Fibroblast of lung (primary cell): ENCODE data around the gene DYNLT4. TPM values are rescaled to one million over a fixed set of nuclear protein-coding genes. Genes with fewer than 3 reads are reported as not detected.

Experiments used
- DNase-seq, 2 donors: peaks; one replicate each; pipeline versions ENCODE4 v3.0.0 to v3.0.0-alpha.2; 2010; ENCODE audit warnings: low read depth in 2 of 2
- H2AFZ ChIP-seq: 2 replicates; pipeline ENCODE4 v1.5.1; 2012; ENCODE audit warnings: low read length, control low read depth, inconsistent platforms
- H3K27ac ChIP-seq: 2 replicates; pipeline ENCODE4 v1.5.1; 2011; ENCODE audit warnings: low read length, control low read depth; ENCODE audit not compliant: insufficient read depth
- H3K27me3 ChIP-seq: 2 replicates; pipeline ENCODE4 v1.5.1; 2011; ENCODE audit warnings: mild to moderate bottlenecking, low read length; ENCODE audit not compliant: control insufficient read depth, insufficient read depth
- H3K36me3 ChIP-seq: 2 replicates; pipeline ENCODE4 v1.5.1; 2011; ENCODE audit warnings: low read length; ENCODE audit not compliant: control insufficient read depth, insufficient read depth
- H3K4me1 ChIP-seq: 2 replicates; pipeline ENCODE4 v1.5.1; 2011; ENCODE audit warnings: low read length; ENCODE audit not compliant: control insufficient read depth, insufficient read depth; ENCODE audit errors: extremely low read depth
- H3K4me2 ChIP-seq: 2 replicates; pipeline ENCODE4 v1.5.1; 2011; ENCODE audit warnings: low read length, control low read depth; ENCODE audit not compliant: insufficient read depth; ENCODE audit errors: extremely low read depth
- H3K4me3 ChIP-seq, 4 experiments: fragments of 200-600 bp in 1 of 4; sonication (generic) in 1 of 4; replicated peaks in 1 of 4; 2 replicates each; pipeline ENCODE4 v1.5.1; 2011 to 2016; ENCODE audit warnings: low read length in 4 of 4, low read depth in 3 of 4, mild to moderate bottlenecking in 3 of 4, control low read depth in 2 of 4, inconsistent platforms in 1 of 4, mixed read lengths in 1 of 4; ENCODE audit not compliant: insufficient read depth in 1 of 4; ENCODE audit errors: control extremely low read depth in 1 of 4
- H3K79me2 ChIP-seq: 2 replicates; pipeline ENCODE4 v1.5.1; 2012; ENCODE audit warnings: mild to moderate bottlenecking, low read length, inconsistent platforms; ENCODE audit not compliant: control insufficient read depth, insufficient read depth
- H3K9ac ChIP-seq: 2 replicates; pipeline ENCODE4 v1.5.1; 2011; ENCODE audit warnings: mild to moderate bottlenecking, low read length, control low read depth; ENCODE audit not compliant: insufficient read depth
- H3K9me3 ChIP-seq: 2 replicates; pipeline ENCODE4 v1.5.1; 2012; ENCODE audit warnings: low read depth, low read length; ENCODE audit not compliant: control insufficient read depth, insufficient read depth
- H4K20me1 ChIP-seq: 2 replicates; pipeline ENCODE4 v1.5.1; 2011; ENCODE audit warnings: low read length; ENCODE audit not compliant: control insufficient read depth, insufficient read depth; ENCODE audit errors: extremely low read depth
- EZH2 ChIP-seq: IDR thresholded peaks from 2 replicates; pipeline ENCODE4 v1.5.1; 2012; ENCODE audit warnings: low read length, control low read depth, mild to moderate bottlenecking; ENCODE audit errors: missing control alignments
- polyA plus RNA-seq, 2 donors: library from polyadenylated mRNA; depleted of rRNA in 1 of 2; stranded (reverse) in 1 of 2; unstranded in 1 of 2; fragments of >200 nt; gene quantifications; 2 replicates each; pipeline ENCODE4 v1.2.1, GENCODE V29; 2011 to 2012; ENCODE audit warnings: missing spikeins in 1 of 2
- total RNA-seq: library from RNA; depleted of rRNA; stranded (reverse); fragments of >200 nt; gene quantifications from 2 replicates; pipeline ENCODE4 v1.2.1, GENCODE V29; 2014
- TF ChIP-seq, protein P1 (sequence below), 2 donors: IDR thresholded peaks in 1 of 2; conservative IDR thresholded peaks in 1 of 2; 1 replicate in 1 of 2; 2 replicates in 1 of 2; pipeline ENCODE4 v1.5.1; 2011 to 2012; ENCODE audit warnings: low read length in 2 of 2, control low read depth in 1 of 2, inconsistent platforms in 1 of 2, low read depth in 1 of 2, mild to moderate bottlenecking in 1 of 2

DYNLT4 gene
- total and polyA plus RNA-seq, 2 donors (not counting 1 experiment from before 2014, with no cell fraction given), result 0.66 TPM; not detected in 1

DNA sequence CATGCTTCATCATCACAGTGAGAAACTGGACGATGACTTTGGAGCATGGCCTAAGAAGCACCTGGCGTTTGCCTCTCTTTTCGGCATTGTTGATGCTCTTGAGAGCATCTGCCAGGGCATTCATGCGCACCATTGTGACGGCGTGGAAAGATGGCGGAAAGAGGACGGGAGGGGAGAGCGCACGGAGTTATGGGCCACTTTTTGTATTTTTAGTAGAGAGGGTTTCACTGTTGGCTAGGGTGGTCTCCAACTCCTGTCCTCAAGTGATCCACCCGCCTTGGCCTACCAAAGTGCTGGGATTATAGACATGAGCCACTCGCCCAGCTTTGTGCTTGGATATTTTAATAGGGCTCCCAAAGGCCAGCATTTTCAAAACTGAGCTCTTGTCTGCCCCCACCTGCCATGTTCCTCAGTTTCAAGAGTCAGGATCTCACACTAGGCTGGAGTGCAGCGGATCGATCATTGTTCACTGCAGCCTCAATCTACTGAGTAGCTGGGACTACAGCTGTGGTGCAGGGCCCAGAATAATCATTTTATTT is 26.5 kb downstream of the DYNLT4 start:
- Histone ChIP-seq H3K9ac (no peak overlapping the region), H3K4me3 (no peak overlapping the region), H3K36me3 (peaks cover 22% of the 10 kb centered on the region), H2AFZ (no peak overlapping the region), H3K4me1 (peaks cover 8% of the 10 kb centered on the region), H3K9me3 (no peaks in the 10 kb centered on the region), H3K27ac (no peak overlapping the region), H4K20me1 (no peaks in the 10 kb centered on the region), H3K79me2 (peaks cover 30% of the 10 kb centered on the region), H3K27me3 (no peaks in the 10 kb centered on the region), H3K4me2 (no peak overlapping the region)
- DNase-seq, result no peak
- TF ChIP-seq, protein P1, sequence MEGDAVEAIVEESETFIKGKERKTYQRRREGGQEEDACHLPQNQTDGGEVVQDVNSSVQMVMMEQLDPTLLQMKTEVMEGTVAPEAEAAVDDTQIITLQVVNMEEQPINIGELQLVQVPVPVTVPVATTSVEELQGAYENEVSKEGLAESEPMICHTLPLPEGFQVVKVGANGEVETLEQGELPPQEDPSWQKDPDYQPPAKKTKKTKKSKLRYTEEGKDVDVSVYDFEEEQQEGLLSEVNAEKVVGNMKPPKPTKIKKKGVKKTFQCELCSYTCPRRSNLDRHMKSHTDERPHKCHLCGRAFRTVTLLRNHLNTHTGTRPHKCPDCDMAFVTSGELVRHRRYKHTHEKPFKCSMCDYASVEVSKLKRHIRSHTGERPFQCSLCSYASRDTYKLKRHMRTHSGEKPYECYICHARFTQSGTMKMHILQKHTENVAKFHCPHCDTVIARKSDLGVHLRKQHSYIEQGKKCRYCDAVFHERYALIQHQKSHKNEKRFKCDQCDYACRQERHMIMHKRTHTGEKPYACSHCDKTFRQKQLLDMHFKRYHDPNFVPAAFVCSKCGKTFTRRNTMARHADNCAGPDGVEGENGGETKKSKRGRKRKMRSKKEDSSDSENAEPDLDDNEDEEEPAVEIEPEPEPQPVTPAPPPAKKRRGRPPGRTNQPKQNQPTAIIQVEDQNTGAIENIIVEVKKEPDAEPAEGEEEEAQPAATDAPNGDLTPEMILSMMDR (conservative IDR thresholded peaks at IDR 0.05 in 1 of 2, IDR thresholded peaks at IDR 0.05 in 1 of 2; ENCODE audit: low read depth in 1 of 2, low read length in 2 of 2), result no peak
- no peak for TF ChIP-seq EZH2

DNA sequence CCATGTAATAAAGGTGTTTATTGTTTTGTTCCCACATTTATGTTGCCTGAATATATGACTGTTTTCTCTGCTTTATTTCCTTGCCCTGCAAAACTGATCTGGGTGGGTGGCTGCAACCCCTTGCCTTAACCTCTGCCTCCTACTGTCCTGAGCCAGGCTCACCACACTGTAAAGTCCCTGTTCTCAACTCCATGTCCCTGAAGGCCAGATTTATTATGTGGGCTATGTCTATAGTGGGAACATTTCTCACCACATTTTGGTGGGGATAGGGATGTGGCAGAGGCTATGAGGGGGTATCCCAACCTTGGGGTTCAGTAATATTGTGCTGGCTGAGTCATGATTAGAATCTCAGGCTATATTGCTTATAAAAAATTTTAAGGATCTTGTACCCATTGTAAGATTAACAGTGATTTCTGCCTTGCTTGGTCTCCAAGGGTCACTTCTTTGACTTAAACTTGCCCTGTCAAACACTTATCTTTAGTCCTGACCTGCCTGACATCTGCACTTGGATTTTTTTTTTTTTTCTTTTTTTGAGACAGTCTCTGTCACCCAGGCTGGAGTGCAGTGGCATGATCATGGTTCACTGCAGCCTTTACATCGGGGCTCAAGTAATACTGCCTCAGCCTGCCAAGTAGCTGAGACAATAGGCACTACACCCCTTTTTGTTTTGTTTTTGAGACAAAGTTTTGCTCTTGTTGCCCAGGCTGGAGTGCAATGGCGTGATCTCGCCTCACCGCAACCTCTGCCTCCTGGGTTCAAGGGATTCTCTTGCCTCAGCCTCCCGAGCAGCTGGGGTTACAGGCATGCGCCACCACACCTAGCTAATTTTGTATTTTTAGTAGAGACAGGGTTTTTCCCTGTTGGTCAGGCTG is 28.2 kb downstream of the DYNLT4 start:
- DNase-seq, result no peak
- H3K79me2 ChIP-seq, result peaks cover 34% of the 10 kb centered on the region
- no peak overlapping the region for H2AFZ ChIP-seq
- peak overlapping the region in 1 of 4 experiments; percentile 14 for H3K4me3 ChIP-seq
- no peaks in the 10 kb centered on the region for H3K9me3 ChIP-seq
- H4K20me1 ChIP-seq, result no peaks in the 10 kb centered on the region
- peaks cover 22% of the 10 kb centered on the region for H3K36me3 ChIP-seq
- no peak overlapping the region for H3K9ac ChIP-seq
- H3K27ac ChIP-seq, result no peak overlapping the region
- TF ChIP-seq EZH2, result no peak
- TF ChIP-seq, protein P1 (conservative IDR thresholded peaks at IDR 0.05 in 1 of 2, IDR thresholded peaks at IDR 0.05 in 1 of 2; ENCODE audit: low read depth in 1 of 2, low read length in 2 of 2), result no peak
- no peaks in the 10 kb centered on the region for H3K27me3 ChIP-seq
- H3K4me2 ChIP-seq, result no peak overlapping the region
- H3K4me1 ChIP-seq, result peaks cover 6% of the 10 kb centered on the region

DNA sequence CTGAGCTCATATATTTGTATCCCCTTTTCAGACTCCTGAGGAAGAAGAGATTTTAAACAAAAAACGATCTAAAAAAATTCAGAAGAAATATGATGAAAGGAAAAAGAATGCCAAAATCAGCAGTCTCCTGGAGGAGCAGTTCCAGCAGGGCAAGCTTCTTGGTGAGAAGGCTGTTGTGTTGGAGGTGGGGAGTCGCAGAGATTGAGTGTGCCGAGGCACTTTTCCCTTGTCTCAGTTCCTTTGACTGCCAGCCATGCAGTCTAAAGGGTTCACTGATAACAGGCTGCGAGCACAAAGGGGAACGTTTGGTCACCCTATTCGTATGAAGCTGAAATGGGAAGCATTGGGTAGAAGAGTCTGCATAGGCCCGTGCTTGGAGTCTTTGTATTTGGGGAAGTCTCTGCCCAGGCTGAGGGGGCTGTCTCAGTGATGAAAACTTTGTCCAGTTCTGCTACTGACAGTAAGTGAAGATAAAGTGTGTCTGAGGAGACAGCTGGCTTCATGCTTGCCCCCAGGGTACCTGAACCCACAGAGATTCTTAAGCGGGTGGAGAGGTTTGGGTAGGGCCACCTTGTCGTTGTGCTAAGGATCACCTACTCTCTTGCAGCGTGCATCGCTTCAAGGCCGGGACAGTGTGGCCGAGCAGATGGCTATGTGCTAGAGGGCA is 29.0 kb downstream of the DYNLT4 start:
- H3K4me3 ChIP-seq, result peak overlapping the region in 2 of 4 experiments; percentile 79 to 95
- no peak overlapping the region for H3K9ac ChIP-seq
- H3K4me1 ChIP-seq, result peaks cover 2% of the 10 kb centered on the region
- no peaks in the 10 kb centered on the region for H3K27me3 ChIP-seq
- peak overlapping the region; percentile 80 for H3K4me2 ChIP-seq
- DNase-seq, result no peak
- no peak overlapping the region for H3K27ac ChIP-seq
- no peaks in the 10 kb centered on the region for H3K9me3 ChIP-seq
- no peak for TF ChIP-seq EZH2
- TF ChIP-seq, protein P1 (conservative IDR thresholded peaks at IDR 0.05 in 1 of 2, IDR thresholded peaks at IDR 0.05 in 1 of 2; ENCODE audit: low read depth in 1 of 2, low read length in 2 of 2), result no peak
- H3K36me3 ChIP-seq, result peaks cover 22% of the 10 kb centered on the region
- H4K20me1 ChIP-seq, result no peaks in the 10 kb centered on the region
- H3K79me2 ChIP-seq, result peaks cover 34% of the 10 kb centered on the region
- no peak overlapping the region for H2AFZ ChIP-seq
